Stimulated activated CD4-positive, alpha-beta T cell treated with anti-CD3 and anti-CD28 coated beads, Interleukin-1b, Interleukin-23, amount 100 ng/mL, for 48 hours (primary cell): ENCODE data around the gene TIGD4.

Experiments
- DNase-seq: peaks from one replicate; pipeline ENCODE4 v3.0.0-alpha.2; 2020

The TIGD4 gene

GRCh38 chr4:152779513-152780266 lies at the start of gene TIGD4, which contains the start of gene ARFIP1:
Gene TIGD4 (minus strand): TSS chr4:152779730. CDS start chr4:152771004, 8,726 bp downstream.
Gene ARFIP1 (plus strand): TSS chr4:152779954. CDS start chr4:152829634, 49,680 bp downstream.
- peak; percentile 95 for DNase-seq

- DNase-seq: no peak
Measured at GRCh38 chr4:152828122-152828521, 48.6 kb upstream of the TIGD4 start.

GRCh38 chr4:152825336-152825735 lies 45.8 kb upstream of the TIGD4 start:
- no peak for DNase-seq

GRCh38 chr4:152824561-152824960 lies 45.0 kb upstream of the TIGD4 start:
- no peak for DNase-seq

GRCh38 chr4:152822323-152822722 lies 42.8 kb upstream of the TIGD4 start:
- no peak for DNase-seq

- DNase-seq: no peak
Measured at GRCh38 chr4:152820073-152820472, 40.5 kb upstream of the TIGD4 start.

GRCh38 chr4:152819026-152819645 lies 39.6 kb upstream of the TIGD4 start:
- DNase-seq: no peak

GRCh38 chr4:152817331-152817730 lies 37.8 kb upstream of the TIGD4 start:
- DNase-seq: no peak

- no peak for DNase-seq
Measured at GRCh38 chr4:152815078-152815477, 35.5 kb upstream of the TIGD4 start.

- DNase-seq: no peak
Measured at GRCh38 chr4:152810715-152811287, 31.3 kb upstream of the TIGD4 start.

GRCh38 chr4:152808670-152809069 lies 29.1 kb upstream of the TIGD4 start:
- no peak for DNase-seq

- no peak for DNase-seq
Measured at GRCh38 chr4:152807294-152807829, 27.8 kb upstream of the TIGD4 start.

- DNase-seq: no peak
Measured at GRCh38 chr4:152806501-152807125, 27.1 kb upstream of the TIGD4 start.

GRCh38 chr4:152805818-152806217 lies 26.3 kb upstream of the TIGD4 start:
- DNase-seq: no peak

GRCh38 chr4:152805071-152805650 lies 25.6 kb upstream of the TIGD4 start:
- DNase-seq: no peak

GRCh38 chr4:152803541-152803940 lies 24.0 kb upstream of the TIGD4 start:
- DNase-seq: no peak

GRCh38 chr4:152795891-152796290 lies 16.4 kb upstream of the TIGD4 start:
- DNase-seq: no peak

- no peak for DNase-seq
Measured at GRCh38 chr4:152786627-152787026, 7.1 kb upstream of the TIGD4 start.

- no peak for DNase-seq
Measured at GRCh38 chr4:152785639-152786615, 6.4 kb upstream of the TIGD4 start.

- no peak for DNase-seq
Measured at GRCh38 chr4:152784490-152785350, 5.2 kb upstream of the TIGD4 start.
